IPS-20b (cell line): ENCODE results near the gene CD160.

Experiments used
- H3K27ac ChIP-seq: one replicate; pipeline ENCODE4 v1.5.1; 2013; ENCODE audit warnings: low read length
- H3K27me3 ChIP-seq: 2 replicates; pipeline ENCODE4 v1.6.1; 2013; ENCODE audit warnings: mild to moderate bottlenecking, low read length, inconsistent platforms; ENCODE audit not compliant: insufficient read depth
- H3K36me3 ChIP-seq: 2 replicates; pipeline ENCODE4 v1.6.1; 2013; ENCODE audit warnings: low read depth, mild to moderate bottlenecking, inconsistent platforms, low read length, moderate library complexity; ENCODE audit not compliant: insufficient read depth
- H3K4me1 ChIP-seq: 2 replicates; pipeline ENCODE4 v1.6.1; 2013; ENCODE audit warnings: mild to moderate bottlenecking, control low read depth, inconsistent platforms, low read length, moderate library complexity; ENCODE audit not compliant: insufficient read depth
- H3K4me3 ChIP-seq: 2 replicates; pipeline ENCODE4 v1.5.1; 2013; ENCODE audit warnings: mild to moderate bottlenecking, low read length, inconsistent platforms
- H3K9ac ChIP-seq: 2 replicates; pipeline ENCODE4 v1.6.1; 2013; ENCODE audit warnings: low read depth, mild to moderate bottlenecking, inconsistent platforms, low read length, moderate library complexity
- H3K9me3 ChIP-seq: 2 replicates; pipeline ENCODE4 v1.6.1; 2013; ENCODE audit warnings: mild to moderate bottlenecking, low read depth, low read length, inconsistent platforms; ENCODE audit not compliant: insufficient read depth

The CD160 gene

GRCh38 chr1:145785547-145785946 lies 66.2 kb downstream of the CD160 start:
- Histone ChIP-seq H3K9me3 (no peaks in the 10 kb centered on the region), H3K27ac (no peak overlapping the region), H3K27me3 (no peaks in the 10 kb centered on the region), H3K9ac (no peak overlapping the region), H3K36me3 (peaks cover 11% of the 10 kb centered on the region; the same call in 1 of the 2 replicates), H3K4me1 (no peaks in the 10 kb centered on the region; the same call in 1 of the 2 replicates), H3K4me3 (no peak overlapping the region)

GRCh38 chr1:145786271-145786670 lies 67.0 kb downstream of the CD160 start:
- H3K4me3 ChIP-seq = no peak overlapping the region
- no peak overlapping the region for H3K9ac ChIP-seq
- no peaks in the 10 kb centered on the region; the same call in 1 of the 2 replicates for H3K4me1 ChIP-seq
- no peaks in the 10 kb centered on the region for H3K9me3 ChIP-seq
- no peaks in the 10 kb centered on the region for H3K27me3 ChIP-seq
- H3K36me3 ChIP-seq = peaks cover 11% of the 10 kb centered on the region; the same call in 1 of the 2 replicates
- H3K27ac ChIP-seq = no peak overlapping the region

- H3K4me1 ChIP-seq = no peaks in the 10 kb centered on the region; the same call in 1 of the 2 replicates
- H3K36me3 ChIP-seq = peaks cover 7% of the 10 kb centered on the region; the same call in 1 of the 2 replicates
- no peak overlapping the region for H3K9ac ChIP-seq
- H3K27me3 ChIP-seq = no peaks in the 10 kb centered on the region
- H3K4me3 ChIP-seq = no peak overlapping the region
- H3K27ac ChIP-seq = no peak overlapping the region
- no peaks in the 10 kb centered on the region for H3K9me3 ChIP-seq
Observed at GRCh38 chr1:145788580-145788979, 69.3 kb downstream of the CD160 start.
